ENCODE measurements around the gene NEDD8. TPM values are rescaled to one million over a fixed set of nuclear protein-coding genes. Genes with fewer than 3 reads are reported as not detected.
A peak's percentile ranks its signal among the peaks of the same experiment; 100 is the strongest.

The NEDD8 gene
- 130 and 172 TPM in 2 replicates for total RNA-seq (2014; rRNA removed; shearing (Covaris generic))
- polyA plus RNA-seq (2016; fragmentation: Nextera tagmentation; extraction: Ambion mirVana): 401 and 418 TPM in 2 replicates
- long read RNA-seq, transcript NEDD8-201 (4 exons, 708 nt): major isoform, 134 of 138 reads
- long read RNA-seq, partial matches to known transcripts: 0 of 138 reads
- long read RNA-seq, other reads (novel, unspliced or antisense): 0 of 138 reads

GRCh38 chr14:24232121-24232644, at the start of gene NEDD8:
Gene NEDD8, minus strand, starts transcription at chr14:24232367. Its CDS starts 100 bp downstream, at chr14:24232267.
- Mint-ChIP-seq H3K36me3 (ENCODE audit: low read depth) (peaks cover 22% of the 10 kb centered on the region), H3K27ac (peak within 1 kb of the TSS; percentile 95), H3K9me3 (no peaks in the 10 kb centered on the region), H3K27me3 (ENCODE audit: insufficient read depth, low read depth, poor library complexity) (peaks cover 7% of the 10 kb centered on the region), H3K4me1 (peaks cover 17% of the 10 kb centered on the region), H3K4me3 (peak within 1 kb of the TSS; percentile 91)
- ATAC-seq (peak; percentile 84), DNase-seq (ENCODE audit: low spot score) (no peak)
- H3K79me2 ChIP-seq (replicated peaks; ENCODE audit: insufficient read depth): peaks cover 60% of the 10 kb centered on the region
- H2AFZ ChIP-seq: peak within 1 kb of the TSS; percentile 86
- H3K36me3 ChIP-seq (ENCODE audit: insufficient read depth): peaks cover 11% of the 10 kb centered on the region; the same call in 1 of the 2 replicates
- TF ChIP-seq ETS1 (IDR thresholded peaks at IDR 0.05): peak; percentile 95
- no peak for TF ChIP-seq ZNF331 (CRISPR knock-in tag; IDR thresholded peaks at IDR 0.05; ENCODE audit: low read depth)
- peak; percentile 79 for TF ChIP-seq CREB1 (CRISPR knock-in tag; IDR thresholded peaks at IDR 0.05; ENCODE audit: low read depth)
- TF ChIP-seq POLR2AphosphoS5 (IDR thresholded peaks at IDR 0.05; ENCODE audit: low read depth): peak; percentile 67
- no peaks in the 10 kb centered on the region for H3K9me2 ChIP-seq (ENCODE audit: insufficient read depth)
- peak within 1 kb of the TSS; percentile 93 for H3K27ac ChIP-seq (ENCODE audit: low read depth)
- H3K4me3 ChIP-seq: peak within 1 kb of the TSS; percentile 81
- H4K20me1 ChIP-seq (replicated peaks; ENCODE audit: insufficient read depth): peaks cover 10% of the 10 kb centered on the region
- peak within 1 kb of the TSS; percentile 97 for H3K4me2 ChIP-seq
- peaks cover 15% of the 10 kb centered on the region for H3K4me1 ChIP-seq (ENCODE audit: insufficient read depth)
- no peaks in the 10 kb centered on the region for H3K27me3 ChIP-seq (ENCODE audit: insufficient read depth)
- H3F3A ChIP-seq (replicated peaks; ENCODE audit: low read depth): peaks cover 7% of the 10 kb centered on the region; the same call in 1 of the 2 replicates

- no peak overlapping the region for H2AFZ ChIP-seq
- H3K79me2 ChIP-seq (replicated peaks; ENCODE audit: insufficient read depth): no peaks in the 10 kb centered on the region
- no peak overlapping the region for H3K4me3 Mint-ChIP-seq
- H3K27me3 Mint-ChIP-seq (ENCODE audit: insufficient read depth, low read depth, poor library complexity): peaks cover 10% of the 10 kb centered on the region
- DNase-seq (ENCODE audit: low spot score) (no peak), ATAC-seq (no peak)
- no peaks in the 10 kb centered on the region; the same call in 2 of the 3 replicates for H3K4me1 Mint-ChIP-seq
- no peak overlapping the region for H3K27ac Mint-ChIP-seq
- no peaks in the 10 kb centered on the region; the same call in 2 of the 3 replicates for H3K36me3 Mint-ChIP-seq (ENCODE audit: low read depth)
- H3F3A ChIP-seq (replicated peaks; ENCODE audit: low read depth): no peaks in the 10 kb centered on the region
- no peaks in the 10 kb centered on the region for H3K4me1 ChIP-seq (ENCODE audit: insufficient read depth)
- H3K27ac ChIP-seq (ENCODE audit: low read depth): no peak overlapping the region
- H3K9me2 ChIP-seq (ENCODE audit: insufficient read depth): no peaks in the 10 kb centered on the region
- no peaks in the 10 kb centered on the region for H3K36me3 ChIP-seq (ENCODE audit: insufficient read depth)
- H3K27me3 ChIP-seq (ENCODE audit: insufficient read depth): no peaks in the 10 kb centered on the region
- H3K4me2 ChIP-seq: no peak overlapping the region
- no peak overlapping the region for H3K4me3 ChIP-seq
- H4K20me1 ChIP-seq (replicated peaks; ENCODE audit: insufficient read depth): no peaks in the 10 kb centered on the region; the same call in 1 of the 2 replicates
- H3K9me3 Mint-ChIP-seq: no peaks in the 10 kb centered on the region
- no peak for TF ChIP-seq POLR2AphosphoS5 (IDR thresholded peaks at IDR 0.05; ENCODE audit: low read depth)
- no peak for TF ChIP-seq ZNF331 (CRISPR knock-in tag; IDR thresholded peaks at IDR 0.05; ENCODE audit: low read depth)
- no peak for TF ChIP-seq EZH2 (IDR thresholded peaks at IDR 0.05; ENCODE audit: low read depth, unreplicated experiment)
- TF ChIP-seq EZH2phosphoT487 (IDR thresholded peaks at IDR 0.05; ENCODE audit: unreplicated experiment): no peak
- TF ChIP-seq JUNB (IDR thresholded peaks at IDR 0.05; ENCODE audit: unreplicated experiment): no peak
- TF ChIP-seq REST (IDR thresholded peaks at IDR 0.05; ENCODE audit: unreplicated experiment): no peak
- TF ChIP-seq NANOG (IDR thresholded peaks at IDR 0.05; ENCODE audit: borderline replicate concordance): no peak
- no peak for TF ChIP-seq CTCF (conservative IDR thresholded peaks at IDR 0.05; ENCODE audit: low read depth in 2 of 2)
- no peak for TF ChIP-seq STAT1 (IDR thresholded peaks at IDR 0.05; ENCODE audit: unreplicated experiment)
- no peak for TF ChIP-seq ETS1 (IDR thresholded peaks at IDR 0.05)
- no peak for TF ChIP-seq CREB1 (CRISPR knock-in tag; IDR thresholded peaks at IDR 0.05; ENCODE audit: low read depth)
Observed at GRCh38 chr14:24281636-24282035, 49.5 kb upstream of the NEDD8 start.

All from GM23338 (cell line).